AG04450 (cell line): ENCODE results near the gene HAUS5. TPM values are rescaled to one million over a fixed set of nuclear protein-coding genes. Genes with fewer than 3 reads are reported as not detected.

Source experiments
- CTCF ChIA-PET: fragments of 300-600, 350-600 bp; formaldehyde crosslinking; extraction: SDS; loops from one replicate; lab custom pipeline; 2022; ENCODE audit warnings: antibody characterized with exemption, inconsistent platforms; lab: Charles Lee
- POLR2A ChIA-PET: fragments of 350-600 bp; formaldehyde crosslinking; extraction: SDS; loops from one replicate; lab custom pipeline; 2021; ENCODE audit warnings: antibody characterized with exemption, inconsistent platforms; lab: Yijun Ruan, JAX
- DNase-seq: peaks from one replicate; pipeline ENCODE4 v3.0.0-alpha.2; 2011; ENCODE audit warnings: low read depth, low spot score
- H3K27ac ChIP-seq: one replicate; pipeline ENCODE4 v1.5.1; 2012; ENCODE audit warnings: low read depth, low read length, control low read depth
- H3K27me3 ChIP-seq: one replicate; pipeline ENCODE4 v1.6.0; 2012; ENCODE audit warnings: low read length; ENCODE audit not compliant: control insufficient read depth, insufficient read depth
- H3K4me3 ChIP-seq: 2 replicates; pipeline ENCODE4 v1.5.1; 2011; ENCODE audit warnings: mild to moderate bottlenecking, low read depth, low read length, control low read depth
- H3K9me3 ChIP-seq: 2 replicates; pipeline ENCODE4 v1.5.1; 2012; ENCODE audit warnings: low read length; ENCODE audit not compliant: control insufficient read depth, insufficient read depth
- polyA plus RNA-seq: library from polyadenylated mRNA; depleted of rRNA; stranded (reverse); fragments of >200 nt; gene quantifications from 2 replicates; pipeline ENCODE4 v1.2.3, GENCODE V29; 2011
- TF ChIP-seq, protein P1 (sequence below): IDR thresholded peaks from 2 replicates; pipeline ENCODE4 v1.5.1; 2011; ENCODE audit warnings: low read depth, low read length, control low read depth, inconsistent platforms

The HAUS5 gene
- polyA plus RNA-seq, 1 experiment, result 1.9 TPM

DNA sequence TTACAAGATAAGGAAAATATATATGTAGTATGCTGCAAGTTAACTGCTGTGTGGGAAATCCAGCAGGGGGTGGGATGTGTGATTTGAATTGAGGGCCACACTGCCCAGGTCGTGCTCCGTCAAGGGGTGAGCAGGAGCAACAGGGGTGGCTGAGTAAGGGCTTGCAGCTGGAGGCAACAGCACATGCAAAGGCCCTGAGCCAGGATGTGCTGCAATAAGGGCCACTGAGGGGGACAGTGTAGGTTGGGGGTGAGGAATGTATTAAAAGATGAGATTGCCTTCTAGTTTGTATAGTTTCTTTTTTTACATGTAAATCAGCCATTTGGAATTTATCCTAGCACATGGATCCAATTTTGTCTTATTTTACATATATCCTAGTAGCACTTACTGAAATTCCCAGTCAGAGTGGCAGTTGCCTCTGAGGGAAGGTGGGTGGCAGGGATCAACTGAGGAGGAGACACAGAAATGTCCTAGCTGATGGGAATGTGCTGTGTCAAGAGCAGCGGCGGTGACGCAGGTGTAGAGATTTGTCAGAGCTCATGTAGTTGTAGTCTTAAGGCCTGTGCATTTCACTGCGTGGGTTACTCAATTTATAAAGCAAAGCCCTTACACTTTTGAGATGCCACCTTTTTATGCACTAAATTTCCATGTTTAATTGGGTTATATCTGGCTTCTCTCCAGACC lies 10.9 kb downstream of the HAUS5 start:
- Histone ChIP-seq H3K9me3 (no peaks in the 10 kb centered on the region), H3K27ac (no peak overlapping the region), H3K4me3 (no peak overlapping the region), H3K27me3 (no peaks in the 10 kb centered on the region)
- POLR2A ChIA-PET, result no interaction called here
- no peak for DNase-seq
- CTCF ChIA-PET, result interaction anchor here (0.6 kb wide), 1 partner anchor 1121 kb away, joined by 3 read pairs; no protein-coding TSS in a partner anchor
- TF ChIP-seq, protein P1, sequence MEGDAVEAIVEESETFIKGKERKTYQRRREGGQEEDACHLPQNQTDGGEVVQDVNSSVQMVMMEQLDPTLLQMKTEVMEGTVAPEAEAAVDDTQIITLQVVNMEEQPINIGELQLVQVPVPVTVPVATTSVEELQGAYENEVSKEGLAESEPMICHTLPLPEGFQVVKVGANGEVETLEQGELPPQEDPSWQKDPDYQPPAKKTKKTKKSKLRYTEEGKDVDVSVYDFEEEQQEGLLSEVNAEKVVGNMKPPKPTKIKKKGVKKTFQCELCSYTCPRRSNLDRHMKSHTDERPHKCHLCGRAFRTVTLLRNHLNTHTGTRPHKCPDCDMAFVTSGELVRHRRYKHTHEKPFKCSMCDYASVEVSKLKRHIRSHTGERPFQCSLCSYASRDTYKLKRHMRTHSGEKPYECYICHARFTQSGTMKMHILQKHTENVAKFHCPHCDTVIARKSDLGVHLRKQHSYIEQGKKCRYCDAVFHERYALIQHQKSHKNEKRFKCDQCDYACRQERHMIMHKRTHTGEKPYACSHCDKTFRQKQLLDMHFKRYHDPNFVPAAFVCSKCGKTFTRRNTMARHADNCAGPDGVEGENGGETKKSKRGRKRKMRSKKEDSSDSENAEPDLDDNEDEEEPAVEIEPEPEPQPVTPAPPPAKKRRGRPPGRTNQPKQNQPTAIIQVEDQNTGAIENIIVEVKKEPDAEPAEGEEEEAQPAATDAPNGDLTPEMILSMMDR, result no peak

GRCh38 chr19:35628264-35628564 lies 15.7 kb downstream of the HAUS5 start:
- no peaks in the 10 kb centered on the region for H3K27me3 ChIP-seq
- DNase-seq, result no peak
- peaks cover 4% of the 10 kb centered on the region; the same call in 1 of the 2 replicates for H3K9me3 ChIP-seq
- H3K4me3 ChIP-seq, result peak overlapping the region; percentile 71
- CTCF ChIA-PET, result no interaction called here
- TF ChIP-seq, protein P1, result no peak
- POLR2A ChIA-PET, result interaction anchor here (0.7 kb wide), 1 partner anchor 112 kb away, joined by 3 read pairs; no protein-coding TSS in a partner anchor
- peak overlapping the region; percentile 94 for H3K27ac ChIP-seq

- POLR2A ChIA-PET, result interaction anchor here (0.7 kb wide), 1 partner anchor 112 kb away, joined by 3 read pairs; no protein-coding TSS in a partner anchor
- Histone ChIP-seq H3K27ac (peak within 1 kb of the TSS; percentile 94), H3K4me3 (peak within 1 kb of the TSS; percentile 98), H3K9me3 (peaks cover 4% of the 10 kb centered on the region; the same call in 1 of the 2 replicates), H3K27me3 (no peaks in the 10 kb centered on the region)
- peak; percentile 97 for DNase-seq
- TF ChIP-seq, protein P1, result no peak
- CTCF ChIA-PET, result no interaction called here
Observed at GRCh38 chr19:35628565-35629331, 16.2 kb downstream of the HAUS5 start, which contains the start of gene RBM42. Gene RBM42 (plus strand): TSS chr19:35629036. CDS start chr19:35629154, 118 bp downstream.

GRCh38 chr19:35629332-35629633 lies 16.7 kb downstream of the HAUS5 start:
- POLR2A ChIA-PET, result no interaction called here
- DNase-seq, result no peak
- TF ChIP-seq, protein P1, result no peak

More at GRCh38 chr19:35629332-35629633, 16.7 kb downstream of the HAUS5 start:
- Histone ChIP-seq H3K27ac (peak overlapping the region; percentile 39), H3K27me3 (no peaks in the 10 kb centered on the region), H3K9me3 (peaks cover 4% of the 10 kb centered on the region; the same call in 1 of the 2 replicates), H3K4me3 (peak overlapping the region; percentile 98)
- CTCF ChIA-PET, result interaction anchor here (0.6 kb wide), 1 partner anchor 315 kb away, joined by 3 read pairs; no protein-coding TSS in a partner anchor
